Activated naive CD8-positive, alpha-beta T cell treated with anti-CD3 and anti-CD28 coated beads, Interleukin-2, amount 50 U/mL, for 24 hours (primary cell): ENCODE measurements around the gene POLR2A.
A peak's percentile ranks its signal among the peaks of the same experiment; 100 is the strongest.

ENCODE experiments used
- ATAC-seq: fragments of 150-1000 bp; cut with Tn5 transposase; one replicate; pipeline ENCODE4 v1.10.0; 2021
- DNase-seq: peaks from one replicate; pipeline ENCODE4 v3.0.0; 2021
- H3K27ac Mint-ChIP-seq: one replicate; pipeline ENCODE4 v1.8.0; 2021; ENCODE audit warnings: mild to moderate bottlenecking, mixed read lengths
- H3K27me3 Mint-ChIP-seq: one replicate; pipeline ENCODE4 v1.8.0; 2021; ENCODE audit warnings: mixed read lengths
- H3K36me3 Mint-ChIP-seq: one replicate; pipeline ENCODE4 v1.8.0; 2021; ENCODE audit warnings: low read depth, mixed read lengths
- H3K4me1 Mint-ChIP-seq: one replicate; pipeline ENCODE4 v1.8.0; 2021; ENCODE audit warnings: mixed read lengths
- H3K4me3 Mint-ChIP-seq: one replicate; pipeline ENCODE4 v1.8.0; 2021; ENCODE audit warnings: mild to moderate bottlenecking, moderate library complexity, mixed read lengths
- H3K9me3 Mint-ChIP-seq: one replicate; pipeline ENCODE4 v1.8.0; 2021; ENCODE audit warnings: mixed read lengths

The POLR2A gene

GRCh38 chr17:7499161-7499560, 15.0 kb downstream of the POLR2A start:
- Mint-ChIP-seq H3K27me3 (no peaks in the 10 kb centered on the region), H3K27ac (no peak overlapping the region), H3K36me3 (peaks cover 74% of the 10 kb centered on the region), H3K4me3 (no peak overlapping the region), H3K4me1 (peaks cover 2% of the 10 kb centered on the region), H3K9me3 (no peaks in the 10 kb centered on the region)
- ATAC-seq (no peak), DNase-seq (no peak)

GRCh38 chr17:7501729-7502128, 17.6 kb downstream of the POLR2A start:
- DNase-seq: no peak
- no peaks in the 10 kb centered on the region for H3K9me3 Mint-ChIP-seq
- H3K4me1 Mint-ChIP-seq: no peaks in the 10 kb centered on the region
- ATAC-seq: no peak
- H3K36me3 Mint-ChIP-seq: peaks cover 77% of the 10 kb centered on the region
- H3K27ac Mint-ChIP-seq: no peak overlapping the region
- H3K4me3 Mint-ChIP-seq: no peak overlapping the region
- no peaks in the 10 kb centered on the region for H3K27me3 Mint-ChIP-seq

GRCh38 chr17:7502171-7502847, 18.1 kb downstream of the POLR2A start:
- H3K27me3 Mint-ChIP-seq: no peaks in the 10 kb centered on the region
- no peak overlapping the region for H3K27ac Mint-ChIP-seq
- H3K4me3 Mint-ChIP-seq: no peak overlapping the region
- H3K9me3 Mint-ChIP-seq: no peaks in the 10 kb centered on the region
- ATAC-seq: no peak
- no peaks in the 10 kb centered on the region for H3K4me1 Mint-ChIP-seq
- no peak for DNase-seq
- peaks cover 77% of the 10 kb centered on the region for H3K36me3 Mint-ChIP-seq

GRCh38 chr17:7502987-7503386, 18.8 kb downstream of the POLR2A start:
- H3K4me3 Mint-ChIP-seq: no peak overlapping the region
- peaks cover 76% of the 10 kb centered on the region for H3K36me3 Mint-ChIP-seq
- H3K4me1 Mint-ChIP-seq: no peaks in the 10 kb centered on the region
- H3K27me3 Mint-ChIP-seq: no peaks in the 10 kb centered on the region
- ATAC-seq (no peak), DNase-seq (no peak)
- no peak overlapping the region for H3K27ac Mint-ChIP-seq
- H3K9me3 Mint-ChIP-seq: no peaks in the 10 kb centered on the region

GRCh38 chr17:7503521-7503920, 19.4 kb downstream of the POLR2A start:
- H3K4me3 Mint-ChIP-seq: no peak overlapping the region
- H3K4me1 Mint-ChIP-seq: no peaks in the 10 kb centered on the region
- H3K9me3 Mint-ChIP-seq: no peaks in the 10 kb centered on the region
- H3K36me3 Mint-ChIP-seq: peaks cover 77% of the 10 kb centered on the region
- DNase-seq (no peak), ATAC-seq (no peak)
- no peaks in the 10 kb centered on the region for H3K27me3 Mint-ChIP-seq
- H3K27ac Mint-ChIP-seq: no peak overlapping the region

GRCh38 chr17:7508145-7508544, 24.0 kb downstream of the POLR2A start:
- Mint-ChIP-seq H3K27me3 (no peaks in the 10 kb centered on the region), H3K4me3 (no peak overlapping the region), H3K36me3 (peaks cover 76% of the 10 kb centered on the region), H3K4me1 (no peaks in the 10 kb centered on the region), H3K9me3 (no peaks in the 10 kb centered on the region), H3K27ac (no peak overlapping the region)
- DNase-seq: no peak
- no peak for ATAC-seq

- no peaks in the 10 kb centered on the region for H3K27me3 Mint-ChIP-seq
- ATAC-seq (no peak), DNase-seq (no peak)
- no peak overlapping the region for H3K27ac Mint-ChIP-seq
- no peak overlapping the region for H3K4me3 Mint-ChIP-seq
- no peaks in the 10 kb centered on the region for H3K9me3 Mint-ChIP-seq
- peaks cover 73% of the 10 kb centered on the region for H3K36me3 Mint-ChIP-seq
- no peaks in the 10 kb centered on the region for H3K4me1 Mint-ChIP-seq
These were observed 24.7 kb downstream of the POLR2A start for GRCh38 chr17:7508846-7509245.

GRCh38 chr17:7509937-7510336, 25.8 kb downstream of the POLR2A start:
- Mint-ChIP-seq H3K4me1 (no peaks in the 10 kb centered on the region), H3K9me3 (no peaks in the 10 kb centered on the region), H3K27me3 (no peaks in the 10 kb centered on the region), H3K27ac (no peak overlapping the region), H3K4me3 (no peak overlapping the region), H3K36me3 (peaks cover 75% of the 10 kb centered on the region)
- no peak for ATAC-seq
- DNase-seq: no peak

GRCh38 chr17:7511108-7511507, 26.9 kb downstream of the POLR2A start:
- no peak for DNase-seq
- Mint-ChIP-seq H3K27me3 (no peaks in the 10 kb centered on the region), H3K36me3 (peaks cover 70% of the 10 kb centered on the region), H3K4me3 (no peak overlapping the region), H3K9me3 (no peaks in the 10 kb centered on the region), H3K27ac (peak overlapping the region; percentile 40), H3K4me1 (no peaks in the 10 kb centered on the region)
- ATAC-seq: no peak

GRCh38 chr17:7512105-7512504, 27.9 kb downstream of the POLR2A start:
- ATAC-seq: no peak
- Mint-ChIP-seq H3K4me3 (no peak overlapping the region), H3K27ac (no peak overlapping the region), H3K4me1 (no peaks in the 10 kb centered on the region), H3K36me3 (peaks cover 60% of the 10 kb centered on the region), H3K9me3 (no peaks in the 10 kb centered on the region), H3K27me3 (no peaks in the 10 kb centered on the region)
- DNase-seq: no peak

- Mint-ChIP-seq H3K4me3 (no peak overlapping the region), H3K27ac (no peak overlapping the region), H3K9me3 (no peaks in the 10 kb centered on the region), H3K27me3 (no peaks in the 10 kb centered on the region), H3K36me3 (peaks cover 53% of the 10 kb centered on the region), H3K4me1 (no peaks in the 10 kb centered on the region)
- ATAC-seq (no peak), DNase-seq (no peak)
These were observed 28.8 kb downstream of the POLR2A start for GRCh38 chr17:7512824-7513540.

- no peaks in the 10 kb centered on the region for H3K9me3 Mint-ChIP-seq
- DNase-seq (no peak), ATAC-seq (no peak)
- no peak overlapping the region for H3K4me3 Mint-ChIP-seq
- no peaks in the 10 kb centered on the region for H3K27me3 Mint-ChIP-seq
- peak overlapping the region; percentile 27 for H3K27ac Mint-ChIP-seq
- H3K36me3 Mint-ChIP-seq: peaks cover 45% of the 10 kb centered on the region
- no peaks in the 10 kb centered on the region for H3K4me1 Mint-ChIP-seq
These were observed 29.8 kb downstream of the POLR2A start for GRCh38 chr17:7513850-7514419.

GRCh38 chr17:7515911-7516610, 31.9 kb downstream of the POLR2A start:
- no peak overlapping the region for H3K27ac Mint-ChIP-seq
- no peaks in the 10 kb centered on the region for H3K27me3 Mint-ChIP-seq
- H3K36me3 Mint-ChIP-seq: peaks cover 28% of the 10 kb centered on the region
- H3K9me3 Mint-ChIP-seq: no peaks in the 10 kb centered on the region
- no peak for ATAC-seq
- no peak for DNase-seq
- no peak overlapping the region for H3K4me3 Mint-ChIP-seq
- no peaks in the 10 kb centered on the region for H3K4me1 Mint-ChIP-seq

- Mint-ChIP-seq H3K27me3 (no peaks in the 10 kb centered on the region), H3K4me1 (peaks cover 2% of the 10 kb centered on the region), H3K36me3 (no peaks in the 10 kb centered on the region), H3K27ac (no peak overlapping the region), H3K4me3 (no peak overlapping the region), H3K9me3 (no peaks in the 10 kb centered on the region)
- ATAC-seq (peak; percentile 59), DNase-seq (peak; percentile 61)
These were observed 38.9 kb downstream of the POLR2A start for GRCh38 chr17:7523033-7523432.

- H3K27me3 Mint-ChIP-seq: no peaks in the 10 kb centered on the region
- H3K9me3 Mint-ChIP-seq: no peaks in the 10 kb centered on the region
- peaks cover 1% of the 10 kb centered on the region for H3K36me3 Mint-ChIP-seq
- no peak overlapping the region for H3K4me3 Mint-ChIP-seq
- ATAC-seq (no peak), DNase-seq (no peak)
- H3K27ac Mint-ChIP-seq: no peak overlapping the region
- no peaks in the 10 kb centered on the region for H3K4me1 Mint-ChIP-seq
These were observed 44.7 kb downstream of the POLR2A start for GRCh38 chr17:7528842-7529241.
